HEK293T (cell line): ENCODE measurements around the gene LDHD.

Experiments
- CTCF ChIA-PET: fragments of 350-600 bp; formaldehyde crosslinking; extraction: SDS; loops from one replicate; lab custom pipeline; 2021; ENCODE audit warnings: antibody characterized with exemption, inconsistent platforms; lab: Yijun Ruan, JAX
- POLR2A ChIA-PET: fragments of 350-600 bp; formaldehyde crosslinking; extraction: SDS; loops from one replicate; lab custom pipeline; 2020; ENCODE audit warnings: antibody characterized with exemption, inconsistent platforms; lab: Yijun Ruan, JAX
- DNase-seq: peaks from one replicate; pipeline ENCODE4 v3.0.0; 2012; ENCODE audit warnings: mixed read lengths; ENCODE audit errors: extremely low spot score
- ARNT ChIP-seq: fragments of 450-650 bp; IDR thresholded peaks from 2 replicates; pipeline ENCODE4 v1.6.1; 2017; ENCODE audit warnings: mild to moderate bottlenecking
- BHLHE40 ChIP-seq: fragments of 450-650 bp; IDR thresholded peaks from 2 replicates; pipeline ENCODE4 v1.6.1; 2016; ENCODE audit warnings: mild to moderate bottlenecking, moderate library complexity, borderline replicate concordance
- CTBP1 ChIP-seq: fragments of 450-650 bp; IDR thresholded peaks from 2 replicates; pipeline ENCODE4 v1.6.1; 2016; ENCODE audit warnings: borderline replicate concordance
- ELF4 ChIP-seq: fragments of 450-650 bp; IDR thresholded peaks from 2 replicates; pipeline ENCODE4 v1.6.1; 2017; ENCODE audit warnings: antibody characterized with exemption
- FOXA1 ChIP-seq: fragments of 450-650 bp; IDR thresholded peaks from 2 replicates; pipeline ENCODE4 v1.6.1; 2016; ENCODE audit warnings: mild to moderate bottlenecking
- FOXK2 ChIP-seq: fragments of 450-650 bp; IDR thresholded peaks from 2 replicates; pipeline ENCODE4 v1.6.1; 2016; ENCODE audit warnings: mild to moderate bottlenecking
- FOXM1 ChIP-seq: fragments of 450-650 bp; IDR thresholded peaks from 2 replicates; pipeline ENCODE4 v1.6.1; 2017; ENCODE audit warnings: mild to moderate bottlenecking, borderline replicate concordance
- HDGF ChIP-seq: fragments of 450-650 bp; IDR thresholded peaks from 2 replicates; pipeline ENCODE4 v1.6.1; 2017; ENCODE audit warnings: antibody characterized with exemption, borderline replicate concordance
- L3MBTL2 ChIP-seq: fragments of 450-650 bp; conservative IDR thresholded peaks from 2 replicates; pipeline ENCODE4 v1.6.1; 2016; ENCODE audit warnings: mild to moderate bottlenecking
- LEF1 ChIP-seq: fragments of 450-650 bp; IDR thresholded peaks from 2 replicates; pipeline ENCODE4 v1.6.1; 2017; ENCODE audit warnings: mild to moderate bottlenecking, borderline replicate concordance
- NFRKB ChIP-seq: fragments of 450-650 bp; IDR thresholded peaks from 2 replicates; pipeline ENCODE4 v1.6.1; 2016; ENCODE audit warnings: mild to moderate bottlenecking, moderate library complexity
- SP1 ChIP-seq: fragments of 450-650 bp; IDR thresholded peaks from 2 replicates; pipeline ENCODE4 v1.6.1; 2017
- SUZ12 ChIP-seq: fragments of 450-650 bp; IDR thresholded peaks from 2 replicates; pipeline ENCODE4 v1.6.1; 2016; ENCODE audit warnings: mild to moderate bottlenecking
- TARDBP ChIP-seq: fragments of 450-650 bp; IDR thresholded peaks from 2 replicates; pipeline ENCODE4 v1.6.1; 2016
- ZNF384 ChIP-seq: fragments of 450-650 bp; IDR thresholded peaks from 2 replicates; pipeline ENCODE4 v1.6.1; 2016
- TF ChIP-seq, protein P1 (sequence below): fragments of 450-650 bp; IDR thresholded peaks from 2 replicates; pipeline ENCODE4 v1.6.1; 2016

The LDHD gene

DNA sequence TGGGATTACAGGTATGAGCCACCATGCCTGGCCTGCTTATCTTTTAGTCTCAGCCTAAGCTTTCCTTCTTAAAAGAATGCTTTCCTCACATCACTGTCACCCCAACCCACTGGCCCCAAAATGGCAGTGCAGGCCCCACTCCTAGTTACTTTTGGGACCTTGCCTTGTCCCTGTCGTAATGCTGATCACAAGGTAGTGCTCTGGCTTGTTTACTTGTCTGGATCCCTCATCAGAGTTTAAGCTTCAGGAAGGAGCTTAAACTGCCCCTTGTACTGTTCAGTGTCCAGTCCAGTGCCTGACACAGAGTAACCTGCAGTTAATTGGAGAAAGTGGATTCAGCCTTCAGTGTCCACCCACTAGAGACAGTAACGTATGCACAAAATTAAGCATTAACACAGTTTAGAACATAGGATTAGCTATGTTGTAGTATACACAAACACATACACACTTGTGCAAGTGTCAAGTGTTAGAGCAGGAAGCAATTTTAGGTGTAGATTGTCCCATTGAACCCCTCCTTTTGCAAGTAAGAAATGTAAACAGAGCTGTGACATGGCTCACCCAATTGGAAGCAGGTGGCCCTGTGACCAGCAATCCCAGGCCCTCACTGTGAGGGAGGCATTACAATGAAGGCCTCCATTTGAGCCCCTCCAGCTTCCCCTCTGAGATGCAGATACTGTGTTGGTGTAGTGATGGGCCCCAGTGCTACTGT is 44.2 kb downstream of the LDHD start:
- DNase-seq, result no peak
- ChIA-PET POLR2A (no interaction called here), CTCF (interaction anchor here (0.8 to 1.1 kb wide), 2 partner anchors 10 to 39 kb away, joined by 3 read pairs; no protein-coding TSS in a partner anchor)
- TF ChIP-seq FOXA1 (no peak), ZNF384 (no peak), BHLHE40 (no peak), TARDBP (no peak), L3MBTL2 (no peak), LEF1 (no peak), ARNT (no peak), SUZ12 (no peak), FOXK2 (no peak), CTBP1 (no peak), FOXM1 (no peak), SP1 (no peak), HDGF (no peak), NFRKB (no peak), ELF4 (no peak)
- TF ChIP-seq, protein P1, sequence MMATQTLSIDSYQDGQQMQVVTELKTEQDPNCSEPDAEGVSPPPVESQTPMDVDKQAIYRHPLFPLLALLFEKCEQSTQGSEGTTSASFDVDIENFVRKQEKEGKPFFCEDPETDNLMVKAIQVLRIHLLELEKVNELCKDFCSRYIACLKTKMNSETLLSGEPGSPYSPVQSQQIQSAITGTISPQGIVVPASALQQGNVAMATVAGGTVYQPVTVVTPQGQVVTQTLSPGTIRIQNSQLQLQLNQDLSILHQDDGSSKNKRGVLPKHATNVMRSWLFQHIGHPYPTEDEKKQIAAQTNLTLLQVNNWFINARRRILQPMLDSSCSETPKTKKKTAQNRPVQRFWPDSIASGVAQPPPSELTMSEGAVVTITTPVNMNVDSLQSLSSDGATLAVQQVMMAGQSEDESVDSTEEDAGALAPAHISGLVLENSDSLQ, result no peak

DNA sequence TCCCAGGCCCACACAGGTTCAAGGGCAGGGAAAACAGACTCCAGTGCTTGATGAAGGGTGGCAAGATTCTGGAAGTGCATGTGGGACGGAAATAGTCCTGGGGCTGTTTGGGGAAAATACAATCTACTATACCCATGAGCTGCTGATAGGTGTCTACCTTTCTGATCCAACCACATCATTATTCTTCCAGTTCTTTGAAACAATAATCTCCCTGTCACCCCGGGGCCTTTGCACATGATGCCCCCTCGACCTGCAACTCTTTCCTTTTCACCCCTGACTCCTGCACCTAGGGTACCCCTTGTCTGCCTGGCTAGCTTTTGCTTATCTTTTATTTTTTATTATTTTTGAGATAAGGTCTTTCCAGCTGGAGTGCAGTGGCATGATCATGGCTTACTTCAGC is 45.0 kb downstream of the LDHD start:
- DNase-seq, result no peak
- TF ChIP-seq SUZ12, result no peak
- ChIA-PET POLR2A (no interaction called here), CTCF (interaction anchor here (0.8 to 1.1 kb wide), 2 partner anchors 10 to 39 kb away, joined by 3 read pairs; no protein-coding TSS in a partner anchor)

DNA sequence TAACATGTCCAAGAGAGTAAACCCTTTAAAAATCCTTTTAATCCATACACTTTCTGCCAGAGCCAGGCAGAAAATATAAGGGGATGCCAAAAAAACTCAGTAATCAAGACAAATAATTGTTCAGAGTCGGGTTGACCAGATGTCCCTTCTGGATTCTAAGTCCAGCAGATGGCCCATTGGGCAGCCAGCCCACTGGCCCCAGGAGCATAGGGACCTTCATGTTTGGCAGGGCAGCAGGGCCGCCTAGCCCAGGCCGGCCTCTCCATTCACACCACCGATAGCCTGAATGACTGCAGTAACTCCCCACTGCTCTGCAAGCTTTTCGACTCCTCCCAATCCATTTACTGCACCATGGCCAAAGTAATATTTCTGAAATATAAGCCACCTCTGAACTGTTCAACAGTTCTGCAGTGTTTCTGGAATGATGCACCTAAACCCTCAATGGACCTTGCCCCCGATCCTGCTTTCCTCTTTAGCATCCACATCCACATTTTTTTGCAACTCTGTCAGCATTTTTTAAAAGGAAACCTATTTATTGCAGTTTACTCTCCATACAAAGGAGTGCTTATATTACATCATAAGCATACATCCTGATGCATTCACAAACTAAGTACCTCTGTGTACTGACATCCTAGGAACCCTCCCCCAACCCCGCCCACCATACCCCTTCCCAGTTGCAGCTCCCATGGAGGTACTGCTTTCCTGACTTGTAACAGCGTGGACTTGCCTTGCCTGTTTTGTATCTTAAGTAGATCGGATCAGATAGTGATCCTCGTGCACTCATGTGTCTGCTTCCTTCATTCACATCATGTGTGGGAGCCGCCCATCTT is 46.4 kb downstream of the LDHD start:
- no peak for TF ChIP-seq LEF1
- TF ChIP-seq, protein P1, result no peak
- TF ChIP-seq TARDBP, result no peak
- TF ChIP-seq SP1, result no peak
- no peak for TF ChIP-seq BHLHE40
- POLR2A ChIA-PET, result no interaction called here
- DNase-seq, result no peak
- CTCF ChIA-PET, result no interaction called here

DNA sequence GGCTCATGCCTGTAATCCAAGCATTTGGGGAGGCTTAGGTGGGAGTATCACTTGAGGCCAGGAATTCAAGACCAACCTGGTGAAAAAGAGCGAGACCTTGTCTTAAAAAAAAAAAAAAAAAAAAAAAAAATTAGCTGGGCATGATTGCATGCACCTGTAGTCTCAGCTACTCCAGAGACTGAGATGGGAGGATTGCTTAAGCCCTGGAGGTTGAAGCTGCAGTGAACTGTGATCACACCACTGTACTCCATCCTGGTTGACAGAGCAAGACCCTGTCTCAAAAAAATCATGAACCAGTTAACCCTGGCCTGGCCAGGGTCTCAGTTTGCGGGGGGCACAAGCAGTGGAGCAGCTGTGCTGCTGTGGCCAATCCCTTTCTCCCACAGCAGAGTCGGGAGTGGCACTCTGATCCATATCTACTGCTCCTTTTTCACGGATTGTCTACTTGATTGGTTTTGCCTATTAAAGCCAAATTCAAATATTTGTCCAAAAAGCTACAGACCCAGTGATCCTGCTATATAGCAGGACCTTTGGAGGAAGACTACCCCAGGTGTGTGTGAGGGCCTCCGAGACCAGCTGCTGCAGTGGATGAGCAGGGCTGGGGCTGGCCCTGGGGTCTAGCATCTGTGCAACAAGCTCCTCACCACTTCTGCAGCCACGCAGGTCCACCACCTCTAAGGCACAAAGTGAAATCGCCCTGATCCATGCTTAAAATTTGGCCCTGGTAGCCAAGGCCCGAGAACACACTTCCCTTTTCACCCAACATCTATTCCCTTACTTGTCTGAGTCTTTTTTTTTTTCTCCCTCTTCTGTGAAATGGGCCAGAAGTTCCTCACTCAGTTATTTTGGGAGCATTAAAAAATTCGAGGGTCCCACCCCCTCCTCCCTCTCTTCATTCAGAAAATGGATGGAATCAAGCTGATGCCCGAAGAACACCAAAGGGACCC is 48.2 kb downstream of the LDHD start:
- TF ChIP-seq BHLHE40 (no peak), ARNT (no peak), CTBP1 (no peak), HDGF (no peak), SP1 (no peak), ELF4 (no peak), TARDBP (no peak), FOXA1 (no peak), SUZ12 (no peak), LEF1 (no peak), L3MBTL2 (no peak), FOXK2 (no peak)
- TF ChIP-seq, protein P1, result no peak

DNA sequence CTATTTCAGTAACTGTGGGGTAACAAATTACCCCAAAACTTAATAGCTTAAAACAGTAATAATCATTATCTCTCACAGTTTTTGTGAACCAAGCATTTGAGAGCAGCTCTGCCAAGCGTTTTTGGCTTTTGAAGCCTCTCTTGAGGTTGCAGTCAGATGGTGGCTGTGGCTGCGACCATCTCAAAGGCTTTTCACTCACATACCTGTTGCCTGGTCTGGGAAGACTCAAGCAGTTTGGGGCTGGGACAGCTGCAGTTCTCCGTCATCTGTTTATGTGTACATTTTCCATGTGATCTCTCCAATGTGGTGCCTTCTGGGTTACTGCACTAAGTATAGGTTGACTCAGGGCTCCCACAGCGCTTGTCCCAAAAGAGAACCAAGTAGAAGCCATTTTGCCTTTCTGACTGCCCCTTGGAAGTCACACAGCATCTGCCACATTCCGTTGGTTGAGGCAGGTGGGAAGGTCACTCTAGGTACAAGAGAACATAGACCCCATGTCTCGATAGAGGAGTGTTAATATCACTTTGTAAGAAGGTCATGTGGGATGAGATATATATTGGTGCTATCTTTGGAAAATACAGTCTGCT is 49.6 kb downstream of the LDHD start:
- TF ChIP-seq TARDBP, result no peak
- no peak for TF ChIP-seq SUZ12
- TF ChIP-seq FOXM1, result no peak
- TF ChIP-seq LEF1, result no peak
- no peak for TF ChIP-seq FOXK2
- TF ChIP-seq HDGF, result no peak
- no peak for TF ChIP-seq BHLHE40
- POLR2A ChIA-PET, result interaction anchor here (1.0 kb wide), 1 partner anchor 15 kb away, joined by 3 read pairs; no protein-coding TSS in a partner anchor
- no peak for DNase-seq
- CTCF ChIA-PET, result no interaction called here

More for the DNA sequence above, 48.2 kb downstream of the LDHD start:
- DNase-seq, result no peak
- CTCF ChIA-PET, result no interaction called here
- POLR2A ChIA-PET, result interaction anchor here (0.6 kb wide), 1 partner anchor 31 kb away, joined by 3 read pairs; no protein-coding TSS in a partner anchor
